Right lobe of liver (tissue), 6 donors: Measurements from ENCODE around the gene KPNB1. TPM values are rescaled to one million over a fixed set of nuclear protein-coding genes. Genes with fewer than 3 reads are reported as not detected.

ENCODE experiments used
- ATAC-seq, 4 donors: fragments of 200-7000 bp; cut with Tn5 transposase; one replicate each; pipeline ENCODE4 v1.9.1; 2020; ENCODE audit warnings: mild to moderate bottlenecking in 4 of 4, moderate library complexity in 4 of 4
- DNase-seq, 3 donors: peaks; one replicate each; pipeline ENCODE4 v3.0.0-alpha.2; 2020
- H3K27ac ChIP-seq, 3 donors: fragments of 200-600 bp; one replicate each; pipeline ENCODE4 v1.8.0; 2022
- H3K27me3 ChIP-seq, 2 donors: fragments of 200-600 bp; one replicate each; pipeline ENCODE4 v1.8.0; 2022
- H3K36me3 ChIP-seq, 4 donors: fragments of 200-600 bp; sonication (generic) in 1 of 4; one replicate each; pipeline versions ENCODE4 v1.5.1 to v1.8.0; 2017 to 2022; ENCODE audit warnings: control low read depth in 1 of 4
- H3K4me1 ChIP-seq, 4 donors: fragments of 200-600 bp; sonication (generic) in 1 of 4; one replicate each; pipeline versions ENCODE4 v1.5.1 to v1.8.0; 2017 to 2022; ENCODE audit warnings: control low read depth in 1 of 4
- H3K4me3 ChIP-seq, 3 donors: fragments of 200-600 bp; one replicate each; pipeline ENCODE4 v1.8.0; 2022
- H3K9me3 ChIP-seq, 4 donors: fragments of 200-600 bp; sonication (generic) in 1 of 4; one replicate each; pipeline versions ENCODE4 v1.5.1 to v1.8.0; 2017 to 2022; ENCODE audit warnings: control low read depth in 1 of 4
- CTCF ChIP-seq, 4 donors: fragments of 200-600 bp in 3 of 4; fragments of 450-650 bp in 1 of 4; IDR thresholded peaks; one replicate each; pipeline versions ENCODE4 v1.5.1 to v1.8.0; 2016 to 2022; ENCODE audit warnings: antibody characterized with exemption in 4 of 4, mild to moderate bottlenecking in 2 of 4
- POLR2A ChIP-seq: fragments of 450-650 bp; IDR thresholded peaks from one replicate; pipeline ENCODE4 v1.6.1; 2017; ENCODE audit warnings: antibody characterized with exemption, mild to moderate bottlenecking
- WGBS: methylation state at CpG from one replicate; pipeline ENCODE4 v1.1.6; 2018; ENCODE audit warnings: low coverage, low lambda C conversion rate; ENCODE audit not compliant: insufficient coverage; ENCODE audit errors: missing lambda C conversion rate; 5-methylcytosine and 5-hydroxymethylcytosine counted together
- intact Hi-C, 2 donors: fragments of 100-400 bp; cut with DNase I; formaldehyde crosslinking; loops; one replicate each; pipeline versions ENCODE4 v1.11.2 to v1.14.1; 2022
- total RNA-seq, 6 experiments: library from RNA; depleted of rRNA in 2 of 6; stranded (reverse); fragments of >200 nt in 2 of 6; fragmentation: NEBNext Ultra II Directional in 3 of 6; extraction: Animal tissue kit (Norgen Biotek cat#: 25700) in 3 of 6; gene quantifications; one replicate each; pipeline versions ENCODE4 v1.1.0 to v1.2.4, GENCODE V29; 2016 to 2023
- donor health status: DM: no; HTN: yes; CAD: no.
- donor health status: DM: no; HTN: no; CAD: no.
- donor health status: DM: no; HTN: no; CAD: no.
- donor health status: DM: no; HTN: yes; CAD: no.
- donor health status: DM: no; HTN: yes; CAD: no.

Gene KPNB1
- total RNA-seq, 6 experiments from 2014 or later = 80.8 to 104 (median 94.5) TPM

- no peaks in the 10 kb centered on the region for H3K9me3 ChIP-seq
- peaks cover 0 to 20% of the 10 kb centered on the region in 2 donors for H3K27me3 ChIP-seq
- 7% methylated on average over 13 of the region's 36 CpGs for WGBS
- intact Hi-C loops = no loop called here
- H3K4me3 ChIP-seq = no peak overlapping the region
- ATAC-seq (peak in 1 of 4 donors; percentile 26), DNase-seq (no peak)
- H3K4me1 ChIP-seq = no peaks in the 10 kb centered on the region
- no peaks in the 10 kb centered on the region for H3K36me3 ChIP-seq
- no peak for TF ChIP-seq CTCF (IDR thresholded peaks at IDR 0.05)
- no peak for TF ChIP-seq POLR2A
- H3K27ac ChIP-seq = no peak overlapping the region
Measured at GRCh38 chr17:47720754-47721533, 71.2 kb downstream of the KPNB1 start.

GRCh38 chr17:47721725-47722124 is 72.0 kb downstream of the KPNB1 start:
- H3K36me3 ChIP-seq = no peaks in the 10 kb centered on the region
- H3K4me1 ChIP-seq = no peaks in the 10 kb centered on the region
- H3K27ac ChIP-seq = no peak overlapping the region
- WGBS = 37% methylated on average over 7 of the region's 8 CpGs
- H3K4me3 ChIP-seq = no peak overlapping the region
- no peaks in the 10 kb centered on the region for H3K9me3 ChIP-seq
- peaks cover 0 to 20% of the 10 kb centered on the region in 2 donors for H3K27me3 ChIP-seq
- no peak for DNase-seq
- intact Hi-C loops = no loop called here
- TF ChIP-seq CTCF (IDR thresholded peaks at IDR 0.05) = no peak
- no peak for TF ChIP-seq POLR2A
- no peak for ATAC-seq

GRCh38 chr17:47724705-47725104 is 75.0 kb downstream of the KPNB1 start:
- intact Hi-C loops = no loop called here
- ATAC-seq = no peak
- H3K27me3 ChIP-seq = peaks cover 0 to 20% of the 10 kb centered on the region in 2 donors

GRCh38 chr17:47725446-47726111 is 75.9 kb downstream of the KPNB1 start:
- intact Hi-C loops = no loop called here
- ATAC-seq (no peak), DNase-seq (peak in 1 of 3 donors; percentile 29)
- WGBS = 69% methylated on average over 10 of the region's 13 CpGs
- no peak overlapping the region for H3K4me3 ChIP-seq
- no peaks in the 10 kb centered on the region for H3K36me3 ChIP-seq
- TF ChIP-seq POLR2A = no peak
- TF ChIP-seq CTCF (IDR thresholded peaks at IDR 0.05) = no peak
- H3K4me1 ChIP-seq = no peaks in the 10 kb centered on the region
- no peak overlapping the region for H3K27ac ChIP-seq
- peaks cover 0 to 16% of the 10 kb centered on the region in 2 donors for H3K27me3 ChIP-seq
- no peaks in the 10 kb centered on the region for H3K9me3 ChIP-seq

More at GRCh38 chr17:47724705-47725104, 75.0 kb downstream of the KPNB1 start:
- Histone ChIP-seq H3K27ac (no peak overlapping the region), H3K36me3 (no peaks in the 10 kb centered on the region), H3K4me1 (no peaks in the 10 kb centered on the region), H3K9me3 (no peaks in the 10 kb centered on the region), H3K4me3 (no peak overlapping the region)
- no peak for DNase-seq
- TF ChIP-seq POLR2A = no peak
- no peak for TF ChIP-seq CTCF (IDR thresholded peaks at IDR 0.05)
- WGBS = 75% methylated on average over 2 of the region's 2 CpGs
